HEK293 (cell line): Measurements from ENCODE around the gene ARHGAP25.

Experiments used
- CTCF ChIA-PET: fragments of 350-600 bp; formaldehyde crosslinking; extraction: SDS; loops from one replicate; lab custom pipeline; 2021; ENCODE audit warnings: antibody characterized with exemption; lab: Yijun Ruan, JAX
- POLR2A ChIA-PET: fragments of 300-600 bp; formaldehyde crosslinking; extraction: SDS; loops from one replicate; lab custom pipeline; 2020; ENCODE audit warnings: antibody characterized with exemption, inconsistent platforms; lab: Yijun Ruan, JAX
- H3K27ac ChIP-seq: fragments of 200-500 bp; sonication (Bioruptor generic); 2 replicates; pipeline ENCODE4 v1.5.1; 2014; ENCODE audit warnings: low read depth, low read length, control low read depth, inconsistent platforms; ENCODE audit errors: extremely low read depth
- H3K36me3 ChIP-seq, 2 experiments: fragments of 200-500 bp in 1 of 2; sonication (Bioruptor generic) in 1 of 2; 1 replicate in 1 of 2; 2 replicates in 1 of 2; pipeline ENCODE4 v1.5.1; 2014 to 2017; ENCODE audit warnings: inconsistent platforms in 2 of 2, low read length in 2 of 2; ENCODE audit not compliant: control insufficient read depth in 2 of 2, insufficient read depth in 1 of 2
- H3K4me1 ChIP-seq: fragments of 200-500 bp; sonication (Bioruptor generic); 2 replicates; pipeline ENCODE4 v1.5.1; 2014; ENCODE audit warnings: mild to moderate bottlenecking, low read length, inconsistent platforms; ENCODE audit not compliant: control insufficient read depth, insufficient read depth
- H3K4me3 ChIP-seq: 2 replicates; pipeline ENCODE4 v1.5.1; 2011; ENCODE audit warnings: low read depth, mild to moderate bottlenecking, control low read depth, low read length, moderate library complexity
- H3K9me3 ChIP-seq: fragments of 200-500 bp; sonication (Bioruptor generic); 2 replicates; pipeline ENCODE4 v1.5.1; 2014; ENCODE audit warnings: low read depth, low read length, inconsistent platforms; ENCODE audit not compliant: control insufficient read depth, insufficient read depth
- BCL6B ChIP-seq: fragments of 450-650 bp; formaldehyde crosslinking; IDR thresholded peaks from 2 replicates; pipeline ENCODE4 v1.5.1; 2017; ENCODE audit warnings: missing biosample characterization, missing genetic modification characterization
- GLIS1 ChIP-seq: fragments of 450-650 bp; formaldehyde crosslinking; IDR thresholded peaks from 2 replicates; pipeline ENCODE4 v1.5.1; 2016; ENCODE audit warnings: missing biosample characterization, missing genetic modification characterization
- HOXD13 ChIP-seq: sonication (generic); formaldehyde crosslinking; IDR thresholded peaks from 2 replicates; pipeline ENCODE4 v1.8.0; 2022; ENCODE audit warnings: missing genetic modification reagents, borderline replicate concordance
- MYNN ChIP-seq: fragments of 450-650 bp; formaldehyde crosslinking; IDR thresholded peaks from 2 replicates; pipeline ENCODE4 v1.5.1; 2016; ENCODE audit warnings: missing biosample characterization, missing genetic modification characterization, borderline replicate concordance
- OVOL3 ChIP-seq: fragments of 450-650 bp; formaldehyde crosslinking; IDR thresholded peaks from 2 replicates; pipeline ENCODE4 v1.5.1; 2016; ENCODE audit warnings: missing biosample characterization, missing genetic modification characterization
- SP3 ChIP-seq: fragments of 450-650 bp; formaldehyde crosslinking; IDR thresholded peaks from 2 replicates; pipeline ENCODE4 v1.5.1; 2016; ENCODE audit warnings: missing biosample characterization, missing genetic modification characterization
- WT1 ChIP-seq: fragments of 450-650 bp; formaldehyde crosslinking; IDR thresholded peaks from 2 replicates; pipeline ENCODE4 v1.5.1; 2016; ENCODE audit warnings: missing biosample characterization, missing genetic modification characterization
- YY1 ChIP-seq: fragments of 450-650 bp; formaldehyde crosslinking; IDR thresholded peaks from 2 replicates; pipeline ENCODE4 v1.5.1; 2018; ENCODE audit warnings: missing biosample characterization, missing genetic modification characterization
- ZBTB21 ChIP-seq: fragments of 450-650 bp; formaldehyde crosslinking; IDR thresholded peaks from 2 replicates; pipeline ENCODE4 v1.5.1; 2017; ENCODE audit warnings: missing biosample characterization, missing genetic modification characterization
- ZBTB44 ChIP-seq: fragments of 450-650 bp; IDR thresholded peaks from 2 replicates; pipeline ENCODE4 v1.5.1; 2018; ENCODE audit warnings: missing biosample characterization, mild to moderate bottlenecking, missing genetic modification characterization
- ZBTB49 ChIP-seq: fragments of 450-650 bp; formaldehyde crosslinking; IDR thresholded peaks from 2 replicates; pipeline ENCODE4 v1.5.1; 2016; ENCODE audit warnings: missing biosample characterization, missing genetic modification characterization, low read depth
- ZNF112 ChIP-seq: fragments of 450-650 bp; formaldehyde crosslinking; IDR thresholded peaks from 2 replicates; pipeline ENCODE4 v1.5.0; 2017; ENCODE audit warnings: missing biosample characterization, missing genetic modification characterization
- ZNF114 ChIP-seq: fragments of 450-650 bp; formaldehyde crosslinking; IDR thresholded peaks from 2 replicates; pipeline ENCODE4 v1.5.0; 2017; ENCODE audit warnings: missing biosample characterization, missing genetic modification characterization
- ZNF292 ChIP-seq: fragments of 450-650 bp; formaldehyde crosslinking; IDR thresholded peaks from 2 replicates; pipeline ENCODE4 v1.5.1; 2016; ENCODE audit warnings: low read depth, missing biosample characterization, missing genetic modification characterization, borderline replicate concordance
- ZNF394 ChIP-seq: fragments of 450-650 bp; formaldehyde crosslinking; IDR thresholded peaks from 2 replicates; pipeline ENCODE4 v1.5.1; 2016; ENCODE audit warnings: missing biosample characterization, missing genetic modification characterization, mild to moderate bottlenecking, moderate library complexity, borderline replicate concordance
- ZNF549 ChIP-seq: fragments of 450-650 bp; IDR thresholded peaks from 2 replicates; pipeline ENCODE4 v1.5.1; 2018; ENCODE audit warnings: missing biosample characterization, missing genetic modification characterization, mild to moderate bottlenecking, inconsistent platforms, moderate library complexity
- ZNF555 ChIP-seq: fragments of 450-650 bp; formaldehyde crosslinking; conservative IDR thresholded peaks from 2 replicates; pipeline ENCODE4 v1.5.1; 2017; ENCODE audit warnings: missing biosample characterization, mild to moderate bottlenecking, missing genetic modification characterization, inconsistent platforms
- ZNF623 ChIP-seq: fragments of 450-650 bp; formaldehyde crosslinking; IDR thresholded peaks from 2 replicates; pipeline ENCODE4 v1.5.1; 2016; ENCODE audit warnings: missing biosample characterization, missing genetic modification characterization
- TF ChIP-seq, protein P1 (sequence below): fragments of 450-650 bp; formaldehyde crosslinking; IDR thresholded peaks from 2 replicates; pipeline ENCODE4 v1.5.0; 2017; ENCODE audit warnings: missing biosample characterization, missing genetic modification characterization, borderline replicate concordance

ARHGAP25 gene

DNA sequence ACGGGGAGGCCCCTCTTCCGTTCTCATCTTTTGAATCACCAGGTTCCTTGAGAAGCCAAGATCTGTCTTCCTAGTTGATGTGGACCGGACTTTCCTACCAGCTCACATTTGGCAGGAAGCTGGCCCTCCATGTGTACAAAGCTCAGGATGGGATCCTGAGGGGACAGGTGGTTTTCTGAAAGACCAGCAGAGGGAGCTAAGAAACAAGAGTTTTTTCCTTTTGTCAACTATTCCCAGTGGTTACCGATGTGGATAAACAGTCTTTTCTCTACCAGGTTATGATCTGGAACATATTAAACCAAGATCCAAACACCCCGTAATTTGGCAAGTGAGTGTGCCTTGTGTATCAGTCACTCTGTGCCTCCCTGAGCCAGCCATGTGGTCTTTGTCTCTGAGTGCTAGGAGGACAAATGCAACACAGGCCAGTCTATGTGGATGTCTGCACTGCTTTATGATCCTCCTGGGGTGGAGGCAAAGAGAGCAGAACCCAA, 25.1 kb upstream of the ARHGAP25 start (continued):
- TF ChIP-seq ZBTB49, result no peak
- TF ChIP-seq, all 188 proteins: peak for 7

GRCh38 chr2:68710336-68710735, 24.3 kb upstream of the ARHGAP25 start:
- no peak overlapping the region for H3K27ac ChIP-seq
- H3K4me1 ChIP-seq, result no peaks in the 10 kb centered on the region; the same call in 1 of the 2 replicates
- no peak for TF ChIP-seq ZBTB44
- TF ChIP-seq ZNF112 (tag by site-specific recombination), result no peak
- TF ChIP-seq BCL6B (tag by site-specific recombination), result no peak
- TF ChIP-seq GLIS1 (tag by site-specific recombination), result no peak
- no peak for TF ChIP-seq OVOL3
- TF ChIP-seq ZNF114, result no peak
- no peak for TF ChIP-seq ZNF549 (tag by site-specific recombination)
- TF ChIP-seq MYNN (tag by site-specific recombination), result no peak
- TF ChIP-seq ZNF555 (tag by site-specific recombination), result no peak
- no peak for TF ChIP-seq ZNF292 (tag by site-specific recombination)
- TF ChIP-seq, protein P1, sequence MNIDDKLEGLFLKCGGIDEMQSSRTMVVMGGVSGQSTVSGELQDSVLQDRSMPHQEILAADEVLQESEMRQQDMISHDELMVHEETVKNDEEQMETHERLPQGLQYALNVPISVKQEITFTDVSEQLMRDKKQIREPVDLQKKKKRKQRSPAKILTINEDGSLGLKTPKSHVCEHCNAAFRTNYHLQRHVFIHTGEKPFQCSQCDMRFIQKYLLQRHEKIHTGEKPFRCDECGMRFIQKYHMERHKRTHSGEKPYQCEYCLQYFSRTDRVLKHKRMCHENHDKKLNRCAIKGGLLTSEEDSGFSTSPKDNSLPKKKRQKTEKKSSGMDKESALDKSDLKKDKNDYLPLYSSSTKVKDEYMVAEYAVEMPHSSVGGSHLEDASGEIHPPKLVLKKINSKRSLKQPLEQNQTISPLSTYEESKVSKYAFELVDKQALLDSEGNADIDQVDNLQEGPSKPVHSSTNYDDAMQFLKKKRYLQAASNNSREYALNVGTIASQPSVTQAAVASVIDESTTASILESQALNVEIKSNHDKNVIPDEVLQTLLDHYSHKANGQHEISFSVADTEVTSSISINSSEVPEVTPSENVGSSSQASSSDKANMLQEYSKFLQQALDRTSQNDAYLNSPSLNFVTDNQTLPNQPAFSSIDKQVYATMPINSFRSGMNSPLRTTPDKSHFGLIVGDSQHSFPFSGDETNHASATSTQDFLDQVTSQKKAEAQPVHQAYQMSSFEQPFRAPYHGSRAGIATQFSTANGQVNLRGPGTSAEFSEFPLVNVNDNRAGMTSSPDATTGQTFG (tag by site-specific recombination), result no peak
- no peak for TF ChIP-seq HOXD13 (CRISPR knock-in tag)
- no peak for TF ChIP-seq WT1 (tag by site-specific recombination)
- TF ChIP-seq, all 188 proteins: peak for 0
- ChIA-PET CTCF (interaction anchor here (0.7 to 5.7 kb wide), 9 partner anchors 8 to 247 kb away, joined by 3 to 80 read pairs (median 8); no protein-coding TSS in a partner anchor), POLR2A (no interaction called here)
- no peak overlapping the region for H3K4me3 ChIP-seq
- H3K9me3 ChIP-seq, result no peaks in the 10 kb centered on the region
- H3K36me3 ChIP-seq, result no peaks in the 10 kb centered on the region

DNA sequence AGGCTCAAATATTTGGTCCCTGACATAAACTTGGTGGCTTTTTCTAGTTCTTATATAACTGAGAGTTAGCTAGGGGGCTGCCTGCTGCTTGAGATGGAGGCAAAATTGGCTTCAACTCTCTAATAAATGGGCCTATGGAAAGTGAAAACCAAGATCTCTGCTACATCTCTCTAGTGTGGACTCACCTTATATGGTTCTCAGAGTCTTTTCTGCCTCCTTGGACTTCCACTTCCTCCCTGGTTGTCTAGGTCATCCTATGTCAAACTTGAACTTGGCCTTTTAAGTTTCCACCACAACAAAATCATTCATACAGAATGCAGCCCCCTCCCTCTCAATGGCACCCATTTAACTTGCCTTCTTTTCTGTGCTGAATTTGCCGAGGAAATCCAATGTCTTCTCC, 23.9 kb upstream of the ARHGAP25 start:
- ChIA-PET POLR2A (no interaction called here), CTCF (interaction anchor here (0.7 to 5.7 kb wide), 9 partner anchors 32 to 247 kb away, joined by 3 to 80 read pairs (median 5); no protein-coding TSS in a partner anchor)
- no peaks in the 10 kb centered on the region; the same call in 1 of the 2 replicates for H3K4me1 ChIP-seq
- no peak overlapping the region for H3K27ac ChIP-seq
- TF ChIP-seq ZBTB21 (tag by site-specific recombination), result no peak
- no peak for TF ChIP-seq ZNF394
- no peak for TF ChIP-seq MYNN (tag by site-specific recombination)
- TF ChIP-seq SP3 (tag by site-specific recombination), result no peak
- TF ChIP-seq ZNF623, result no peak
- TF ChIP-seq YY1 (tag by site-specific recombination), result no peak
- TF ChIP-seq, all 188 proteins: peak for 0
- Histone ChIP-seq H3K36me3 (no peaks in the 10 kb centered on the region), H3K4me3 (no peak overlapping the region), H3K9me3 (no peaks in the 10 kb centered on the region)
